ENCODE measurements around the gene ADGRG6. TPM values are rescaled to one million over a fixed set of nuclear protein-coding genes. Genes with fewer than 3 reads are reported as not detected.

ADGRG6 gene
- polyA plus RNA-seq, 12 donors = 8.3 to 25.6 (median 12.9) TPM; not detected in 1

GRCh38 chr6:142482249-142482648 lies 180.4 kb downstream of the ADGRG6 start:
- no peak for DNase-seq

GRCh38 chr6:142482974-142483373 lies 181.2 kb downstream of the ADGRG6 start:
- no peak for DNase-seq

GRCh38 chr6:142485256-142485655 lies 183.4 kb downstream of the ADGRG6 start:
- DNase-seq = no peak

GRCh38 chr6:142489722-142490610 lies 188.2 kb downstream of the ADGRG6 start:
- DNase-seq = no peak

Other genes with a start within 250 kb of the ADGRG6 start
- not detected for gene GJE1, start 169.1 kb upstream of the ADGRG6 start, polyA plus RNA-seq (ENCODE audit: insufficient read length in 12 of 12)
- gene NMBR, start 154.9 kb upstream of the ADGRG6 start, polyA plus RNA-seq (ENCODE audit: insufficient read length in 12 of 12) = under 1 TPM in 4 of 12 donors, not detected in 8; 0.13 to 0.26 (median 0.19) TPM
- gene VTA1, start 154.7 kb upstream of the ADGRG6 start, polyA plus RNA-seq (ENCODE audit: insufficient read length in 12 of 12) = 10 to 100 TPM in 11 of 12 donors, not detected in 1; 35.3 to 70.4 (median 66.2) TPM

All from muscle of arm (tissue), 12 donors.